Measurements from ENCODE around the gene SCPEP1.

The SCPEP1 gene

GRCh38 chr17:57004944-57005579, 27.1 kb downstream of the SCPEP1 start:
- DNase-seq = peak; percentile 51

- DNase-seq = no peak
Observed at GRCh38 chr17:57006040-57006439, 28.1 kb downstream of the SCPEP1 start.

- no peak for DNase-seq
Observed at GRCh38 chr17:57008958-57009357, 31.0 kb downstream of the SCPEP1 start.

GRCh38 chr17:57009737-57010445, 32.0 kb downstream of the SCPEP1 start:
- peak; percentile 33 for DNase-seq

- DNase-seq = no peak
Observed at GRCh38 chr17:57010487-57010886, 32.6 kb downstream of the SCPEP1 start.

- DNase-seq = no peak
Observed at GRCh38 chr17:57011491-57012015, 33.6 kb downstream of the SCPEP1 start.

GRCh38 chr17:57016071-57016763, 38.3 kb downstream of the SCPEP1 start:
- no peak for DNase-seq

GRCh38 chr17:57016764-57017116, 38.8 kb downstream of the SCPEP1 start:
- no peak for DNase-seq

GRCh38 chr17:57017625-57018024, 39.7 kb downstream of the SCPEP1 start:
- DNase-seq = no peak

- no peak for DNase-seq
Observed at GRCh38 chr17:57020208-57020607, 42.3 kb downstream of the SCPEP1 start.

- DNase-seq = no peak
Observed at GRCh38 chr17:57021226-57021940, 43.5 kb downstream of the SCPEP1 start.

GRCh38 chr17:57025876-57026275, 47.9 kb downstream of the SCPEP1 start:
- DNase-seq = no peak

- DNase-seq = no peak
Observed at GRCh38 chr17:57027852-57028251, 49.9 kb downstream of the SCPEP1 start.

- DNase-seq = no peak
Observed at GRCh38 chr17:57032343-57032742, 54.4 kb downstream of the SCPEP1 start.

GRCh38 chr17:57033296-57033695, 55.4 kb downstream of the SCPEP1 start:
- DNase-seq = no peak

- DNase-seq = no peak
Observed at GRCh38 chr17:57034807-57035754, 57.1 kb downstream of the SCPEP1 start.

- no peak for DNase-seq
Observed at GRCh38 chr17:57035971-57036481, 58.1 kb downstream of the SCPEP1 start.

- DNase-seq = no peak
Observed at GRCh38 chr17:57037411-57037810, 59.5 kb downstream of the SCPEP1 start.

GRCh38 chr17:57038486-57038885, 60.6 kb downstream of the SCPEP1 start:
- DNase-seq = no peak

GRCh38 chr17:57040571-57040970, 62.6 kb downstream of the SCPEP1 start:
- DNase-seq = no peak

- DNase-seq = no peak
Observed at GRCh38 chr17:57043276-57043675, 65.3 kb downstream of the SCPEP1 start.
